ENCODE results near the gene METTL6. TPM values are rescaled to one million over a fixed set of nuclear protein-coding genes. Genes with fewer than 3 reads are reported as not detected.

METTL6 gene
- polyA plus RNA-seq, 1 of the 3 experiments (the other 2 are of a cell fraction), result 22.7 TPM

DNA sequence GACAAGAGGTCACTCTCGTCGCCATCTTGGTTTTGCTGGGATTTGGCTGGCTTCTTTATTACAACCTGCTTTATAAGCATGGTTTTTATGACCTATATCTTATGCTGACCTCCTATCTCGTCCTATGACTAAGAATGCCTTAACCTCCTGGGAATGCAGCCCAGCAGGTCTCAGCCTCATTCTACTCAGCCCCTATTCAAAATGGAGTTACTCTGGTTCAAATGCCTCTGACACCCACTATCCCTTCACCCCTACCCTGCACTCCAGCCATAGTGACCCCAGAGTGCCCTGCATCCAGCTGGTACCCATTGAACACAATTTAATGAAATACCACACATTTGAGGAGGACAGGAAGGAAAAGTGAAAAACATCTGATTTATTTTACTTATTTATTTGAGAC is 23.4 kb downstream of the METTL6 start:
- Histone ChIP-seq H3K4me2 (no peak overlapping the region), H3K27ac (ENCODE audit: low read depth in 2 of 2, low read length in 1 of 2) (no peak overlapping the region), H3K36me3 (replicated peaks in 1 of 2; ENCODE audit: control insufficient read depth in 1 of 2, insufficient read depth in 2 of 2, low read length in 1 of 2) (no peaks in the 10 kb centered on the region), H3K9ac (no peak overlapping the region), H4K20me1 (ENCODE audit: insufficient read depth) (no peaks in the 10 kb centered on the region), H3K9me3 (no peaks in the 10 kb centered on the region), H2AFZ (ENCODE audit: low read depth) (no peak overlapping the region), H3F3A (replicated peaks; ENCODE audit: insufficient read depth) (peaks cover 5% of the 10 kb centered on the region), H3K4me3 (ENCODE audit: low read depth in 2 of 2, low read length in 1 of 2) (no peak overlapping the region), H3K9me2 (no peaks in the 10 kb centered on the region), H3K79me2 (ENCODE audit: insufficient read depth) (no peaks in the 10 kb centered on the region), H3K27me3 (ENCODE audit: insufficient read depth) (no peaks in the 10 kb centered on the region), H3K4me1 (ENCODE audit: control insufficient read depth in 1 of 2, insufficient read depth in 2 of 2, low read depth in 1 of 2, low read length in 1 of 2) (no peaks in the 10 kb centered on the region)
- CTCF ChIA-PET, result interaction anchor here (0.6 to 9.4 kb wide), 5 partner anchors 139 to 546 kb away, joined by 3 to 85 read pairs (median 17); partner anchors contain the start of gene CAPN7
- DNase-seq, result no peak
- POLR2A ChIA-PET, result no interaction called here
- no peak for TF ChIP-seq SIN3A (IDR thresholded peaks at IDR 0.05; ENCODE audit: borderline replicate concordance, low read depth, low read length)
- no peak for TF ChIP-seq TCF12 (IDR thresholded peaks at IDR 0.05)
- no peak for TF ChIP-seq NFIC (IDR thresholded peaks at IDR 0.05; ENCODE audit: borderline replicate concordance)
- TF ChIP-seq, protein P1, sequence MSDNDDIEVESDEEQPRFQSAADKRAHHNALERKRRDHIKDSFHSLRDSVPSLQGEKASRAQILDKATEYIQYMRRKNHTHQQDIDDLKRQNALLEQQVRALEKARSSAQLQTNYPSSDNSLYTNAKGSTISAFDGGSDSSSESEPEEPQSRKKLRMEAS (IDR thresholded peaks at IDR 0.05; ENCODE audit: low read depth), result no peak
- TF ChIP-seq, protein P2, sequence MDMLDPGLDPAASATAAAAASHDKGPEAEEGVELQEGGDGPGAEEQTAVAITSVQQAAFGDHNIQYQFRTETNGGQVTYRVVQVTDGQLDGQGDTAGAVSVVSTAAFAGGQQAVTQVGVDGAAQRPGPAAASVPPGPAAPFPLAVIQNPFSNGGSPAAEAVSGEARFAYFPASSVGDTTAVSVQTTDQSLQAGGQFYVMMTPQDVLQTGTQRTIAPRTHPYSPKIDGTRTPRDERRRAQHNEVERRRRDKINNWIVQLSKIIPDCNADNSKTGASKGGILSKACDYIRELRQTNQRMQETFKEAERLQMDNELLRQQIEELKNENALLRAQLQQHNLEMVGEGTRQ (IDR thresholded peaks at IDR 0.05; ENCODE audit: borderline replicate concordance, low read depth, low read length), result no peak
- TF ChIP-seq GATA2 (CRISPR knock-in tag; IDR thresholded peaks at IDR 0.05), result no peak
- TF ChIP-seq, protein P3, sequence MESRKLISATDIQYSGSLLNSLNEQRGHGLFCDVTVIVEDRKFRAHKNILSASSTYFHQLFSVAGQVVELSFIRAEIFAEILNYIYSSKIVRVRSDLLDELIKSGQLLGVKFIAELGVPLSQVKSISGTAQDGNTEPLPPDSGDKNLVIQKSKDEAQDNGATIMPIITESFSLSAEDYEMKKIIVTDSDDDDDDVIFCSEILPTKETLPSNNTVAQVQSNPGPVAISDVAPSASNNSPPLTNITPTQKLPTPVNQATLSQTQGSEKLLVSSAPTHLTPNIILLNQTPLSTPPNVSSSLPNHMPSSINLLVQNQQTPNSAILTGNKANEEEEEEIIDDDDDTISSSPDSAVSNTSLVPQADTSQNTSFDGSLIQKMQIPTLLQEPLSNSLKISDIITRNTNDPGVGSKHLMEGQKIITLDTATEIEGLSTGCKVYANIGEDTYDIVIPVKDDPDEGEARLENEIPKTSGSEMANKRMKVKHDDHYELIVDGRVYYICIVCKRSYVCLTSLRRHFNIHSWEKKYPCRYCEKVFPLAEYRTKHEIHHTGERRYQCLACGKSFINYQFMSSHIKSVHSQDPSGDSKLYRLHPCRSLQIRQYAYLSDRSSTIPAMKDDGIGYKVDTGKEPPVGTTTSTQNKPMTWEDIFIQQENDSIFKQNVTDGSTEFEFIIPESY (IDR thresholded peaks at IDR 0.05; ENCODE audit: borderline replicate concordance, low read depth), result no peak
- TF ChIP-seq, protein P4, sequence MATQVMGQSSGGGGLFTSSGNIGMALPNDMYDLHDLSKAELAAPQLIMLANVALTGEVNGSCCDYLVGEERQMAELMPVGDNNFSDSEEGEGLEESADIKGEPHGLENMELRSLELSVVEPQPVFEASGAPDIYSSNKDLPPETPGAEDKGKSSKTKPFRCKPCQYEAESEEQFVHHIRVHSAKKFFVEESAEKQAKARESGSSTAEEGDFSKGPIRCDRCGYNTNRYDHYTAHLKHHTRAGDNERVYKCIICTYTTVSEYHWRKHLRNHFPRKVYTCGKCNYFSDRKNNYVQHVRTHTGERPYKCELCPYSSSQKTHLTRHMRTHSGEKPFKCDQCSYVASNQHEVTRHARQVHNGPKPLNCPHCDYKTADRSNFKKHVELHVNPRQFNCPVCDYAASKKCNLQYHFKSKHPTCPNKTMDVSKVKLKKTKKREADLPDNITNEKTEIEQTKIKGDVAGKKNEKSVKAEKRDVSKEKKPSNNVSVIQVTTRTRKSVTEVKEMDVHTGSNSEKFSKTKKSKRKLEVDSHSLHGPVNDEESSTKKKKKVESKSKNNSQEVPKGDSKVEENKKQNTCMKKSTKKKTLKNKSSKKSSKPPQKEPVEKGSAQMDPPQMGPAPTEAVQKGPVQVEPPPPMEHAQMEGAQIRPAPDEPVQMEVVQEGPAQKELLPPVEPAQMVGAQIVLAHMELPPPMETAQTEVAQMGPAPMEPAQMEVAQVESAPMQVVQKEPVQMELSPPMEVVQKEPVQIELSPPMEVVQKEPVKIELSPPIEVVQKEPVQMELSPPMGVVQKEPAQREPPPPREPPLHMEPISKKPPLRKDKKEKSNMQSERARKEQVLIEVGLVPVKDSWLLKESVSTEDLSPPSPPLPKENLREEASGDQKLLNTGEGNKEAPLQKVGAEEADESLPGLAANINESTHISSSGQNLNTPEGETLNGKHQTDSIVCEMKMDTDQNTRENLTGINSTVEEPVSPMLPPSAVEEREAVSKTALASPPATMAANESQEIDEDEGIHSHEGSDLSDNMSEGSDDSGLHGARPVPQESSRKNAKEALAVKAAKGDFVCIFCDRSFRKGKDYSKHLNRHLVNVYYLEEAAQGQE (IDR thresholded peaks at IDR 0.05; ENCODE audit: low read depth, low read length), result no peak
- TF ChIP-seq RFX5 (IDR thresholded peaks at IDR 0.05; ENCODE audit: low read length), result no peak
- TF ChIP-seq RAD21 (IDR thresholded peaks at IDR 0.05; ENCODE audit: low read length), result no peak
- TF ChIP-seq FOXJ3 (CRISPR knock-in tag; IDR thresholded peaks at IDR 0.05), result no peak
- TF ChIP-seq NRF1 (IDR thresholded peaks at IDR 0.05; ENCODE audit: low read depth, low read length), result no peak
- no peak for TF ChIP-seq TAF1 (IDR thresholded peaks at IDR 0.05; ENCODE audit: borderline replicate concordance, low read depth, low read length)
- TF ChIP-seq RCOR1 (IDR thresholded peaks at IDR 0.05; ENCODE audit: low read length), result no peak
- TF ChIP-seq GABPA (IDR thresholded peaks at IDR 0.05; ENCODE audit: low read depth), result no peak
- 90% methylated on average over 3 of the region's 3 CpGs for WGBS (ENCODE audit: low lambda C conversion rate)

Data from SK-N-SH (cell line).